ENCODE measurements around the gene NAPA.

NAPA gene

GRCh38 chr19:47459477-47459876 lies 55.4 kb downstream of the NAPA start:
- Mint-ChIP-seq H3K27ac (no peak overlapping the region), H3K4me3 (no peak overlapping the region), H3K36me3 (peaks cover 0 to 1% of the 10 kb centered on the region in 2 donors), H3K27me3 (peaks cover 24 to 36% of the 10 kb centered on the region in 2 donors), H3K4me1 (no peaks in the 10 kb centered on the region), H3K9me3 (peaks cover 6 to 9% of the 10 kb centered on the region in 2 donors)
- DNase-seq (no peak), ATAC-seq (replicated peaks) (no peak)

- peaks cover 27 to 34% of the 10 kb centered on the region in 2 donors for H3K27me3 Mint-ChIP-seq
- no peak for DNase-seq
- H3K4me1 Mint-ChIP-seq: no peaks in the 10 kb centered on the region
- H3K27ac Mint-ChIP-seq: no peak overlapping the region
- ATAC-seq (replicated peaks): no peak
- no peak overlapping the region for H3K4me3 Mint-ChIP-seq
- peaks cover 6 to 9% of the 10 kb centered on the region in 2 donors for H3K9me3 Mint-ChIP-seq
- H3K36me3 Mint-ChIP-seq: peaks cover 0 to 1% of the 10 kb centered on the region in 2 donors
Measured at GRCh38 chr19:47458672-47459071, 56.2 kb downstream of the NAPA start.

GRCh38 chr19:47456721-47457474 lies 58.0 kb downstream of the NAPA start:
- Mint-ChIP-seq H3K4me1 (no peaks in the 10 kb centered on the region), H3K9me3 (peaks cover 6 to 9% of the 10 kb centered on the region in 2 donors), H3K4me3 (no peak overlapping the region), H3K27me3 (peaks cover 28 to 29% of the 10 kb centered on the region in 2 donors), H3K36me3 (peaks cover 0 to 1% of the 10 kb centered on the region in 2 donors), H3K27ac (no peak overlapping the region)
- DNase-seq (no peak), ATAC-seq (replicated peaks) (no peak)

GRCh38 chr19:47450478-47450877 lies 64.4 kb downstream of the NAPA start:
- DNase-seq (no peak), ATAC-seq (replicated peaks) (no peak)
- H3K36me3 Mint-ChIP-seq: peaks cover 6 to 8% of the 10 kb centered on the region in 2 donors
- H3K27ac Mint-ChIP-seq: no peak overlapping the region
- H3K4me1 Mint-ChIP-seq: peaks cover 13 to 22% of the 10 kb centered on the region in 2 donors
- peaks cover 10 to 12% of the 10 kb centered on the region in 2 donors for H3K9me3 Mint-ChIP-seq
- H3K4me3 Mint-ChIP-seq: no peak overlapping the region
- peaks cover 64 to 66% of the 10 kb centered on the region in 2 donors for H3K27me3 Mint-ChIP-seq

- DNase-seq (no peak), ATAC-seq (replicated peaks) (no peak)
- H3K36me3 Mint-ChIP-seq: peaks cover 6 to 8% of the 10 kb centered on the region in 2 donors
- no peak overlapping the region for H3K4me3 Mint-ChIP-seq
- peaks cover 21 to 32% of the 10 kb centered on the region in 2 donors for H3K4me1 Mint-ChIP-seq
- H3K27ac Mint-ChIP-seq: no peak overlapping the region
- peaks cover 6 to 7% of the 10 kb centered on the region in 2 donors for H3K9me3 Mint-ChIP-seq
- peaks cover 69 to 73% of the 10 kb centered on the region in 2 donors for H3K27me3 Mint-ChIP-seq
Measured at GRCh38 chr19:47448360-47448727, 66.5 kb downstream of the NAPA start.

GRCh38 chr19:47447470-47448359 lies 67.1 kb downstream of the NAPA start:
- H3K36me3 Mint-ChIP-seq: peaks cover 6 to 8% of the 10 kb centered on the region in 2 donors
- H3K4me3 Mint-ChIP-seq: peak overlapping the region; percentile 18 to 28
- H3K9me3 Mint-ChIP-seq: peaks cover 6 to 7% of the 10 kb centered on the region in 2 donors
- peak; percentile 37 for DNase-seq
- peaks cover 21 to 32% of the 10 kb centered on the region in 2 donors for H3K4me1 Mint-ChIP-seq
- no peak overlapping the region for H3K27ac Mint-ChIP-seq
- ATAC-seq (replicated peaks): peak; percentile 64 to 70
- peaks cover 76 to 79% of the 10 kb centered on the region in 2 donors for H3K27me3 Mint-ChIP-seq

GRCh38 chr19:47446534-47447469 lies 68.1 kb downstream of the NAPA start:
- DNase-seq (no peak), ATAC-seq (replicated peaks) (peak; percentile 18 to 35)
- Mint-ChIP-seq H3K4me3 (peak overlapping the region; percentile 18 to 28), H3K9me3 (peaks cover 6 to 7% of the 10 kb centered on the region in 2 donors), H3K36me3 (peaks cover 6 to 8% of the 10 kb centered on the region in 2 donors), H3K4me1 (peaks cover 21 to 32% of the 10 kb centered on the region in 2 donors), H3K27ac (no peak overlapping the region), H3K27me3 (peaks cover 79 to 87% of the 10 kb centered on the region in 2 donors)

- peak; percentile 20 to 43 for ATAC-seq (replicated peaks)
- peaks cover 21 to 32% of the 10 kb centered on the region in 2 donors for H3K4me1 Mint-ChIP-seq
- H3K36me3 Mint-ChIP-seq: peaks cover 6 to 8% of the 10 kb centered on the region in 2 donors
- peaks cover 81 to 93% of the 10 kb centered on the region in 2 donors for H3K27me3 Mint-ChIP-seq
- DNase-seq: peak; percentile 24
- H3K27ac Mint-ChIP-seq: no peak overlapping the region
- peak overlapping the region; percentile 22 to 72 for H3K4me3 Mint-ChIP-seq
- peaks cover 6 to 7% of the 10 kb centered on the region in 2 donors for H3K9me3 Mint-ChIP-seq
Measured at GRCh38 chr19:47445937-47446402, 68.9 kb downstream of the NAPA start.

GRCh38 chr19:47445527-47445926 lies 69.3 kb downstream of the NAPA start:
- Mint-ChIP-seq H3K27me3 (peaks cover 82 to 92% of the 10 kb centered on the region in 2 donors), H3K9me3 (peaks cover 6 to 7% of the 10 kb centered on the region in 2 donors), H3K36me3 (peaks cover 6 to 8% of the 10 kb centered on the region in 2 donors), H3K4me1 (peaks cover 21 to 32% of the 10 kb centered on the region in 2 donors), H3K27ac (peak overlapping the region; percentile 26), H3K4me3 (peak overlapping the region; percentile 22 to 72)
- DNase-seq (no peak), ATAC-seq (replicated peaks) (no peak)

- Mint-ChIP-seq H3K4me3 (peak overlapping the region in 1 of 2 donors; percentile 11), H3K4me1 (peaks cover 21 to 32% of the 10 kb centered on the region in 2 donors), H3K27ac (no peak overlapping the region), H3K9me3 (peaks cover 6 to 7% of the 10 kb centered on the region in 2 donors), H3K36me3 (peaks cover 6 to 8% of the 10 kb centered on the region in 2 donors), H3K27me3 (peaks cover 79 to 91% of the 10 kb centered on the region in 2 donors)
- no peak for ATAC-seq (replicated peaks)
- DNase-seq: no peak
Measured at GRCh38 chr19:47444388-47444821, 70.5 kb downstream of the NAPA start.

GRCh38 chr19:47443331-47443730 lies 71.5 kb downstream of the NAPA start:
- no peak for ATAC-seq (replicated peaks)
- H3K27ac Mint-ChIP-seq: no peak overlapping the region
- no peak for DNase-seq
- peaks cover 21 to 32% of the 10 kb centered on the region in 2 donors for H3K4me1 Mint-ChIP-seq
- H3K9me3 Mint-ChIP-seq: peaks cover 6 to 7% of the 10 kb centered on the region in 2 donors
- H3K36me3 Mint-ChIP-seq: peaks cover 6 to 8% of the 10 kb centered on the region in 2 donors
- no peak overlapping the region for H3K4me3 Mint-ChIP-seq
- H3K27me3 Mint-ChIP-seq: peaks cover 76 to 88% of the 10 kb centered on the region in 2 donors

- H3K27ac Mint-ChIP-seq: no peak overlapping the region
- H3K4me3 Mint-ChIP-seq: no peak overlapping the region
- H3K36me3 Mint-ChIP-seq: no peaks in the 10 kb centered on the region
- H3K9me3 Mint-ChIP-seq: no peaks in the 10 kb centered on the region
- peaks cover 1 to 16% of the 10 kb centered on the region in 2 donors for H3K4me1 Mint-ChIP-seq
- H3K27me3 Mint-ChIP-seq: peaks cover 69 to 79% of the 10 kb centered on the region in 2 donors
- DNase-seq (no peak), ATAC-seq (replicated peaks) (no peak)
Measured at GRCh38 chr19:47438793-47439220, 76.1 kb downstream of the NAPA start.

Data from stimulated activated naive B cell treated with anti-CD40 and anti-IgM and Interleukin-4, amounts not matched to agents 10 μg/mL and 1 μg/mL and 100 μg/mL, for 72 hours (primary cell).